PFSK-1 (cell line): Measurements from ENCODE around the gene GEMIN5.

Experiments used
- FOXP2 ChIP-seq: optimal IDR thresholded peaks from 2 replicates; pipeline ENCODE3; 2011; ENCODE audit warnings: borderline replicate concordance, control low read depth, inconsistent platforms; ENCODE audit not compliant: insufficient read depth; ENCODE audit errors: extremely low read length, extremely low read depth
- POLR2AphosphoS5 ChIP-seq: IDR thresholded peaks from 2 replicates; pipeline ENCODE4 v1.6.1; 2012; ENCODE audit warnings: low read depth, mild to moderate bottlenecking, control low read depth, low read length, moderate library complexity
- REST ChIP-seq, 2 experiments: IDR thresholded peaks; 2 replicates each; pipeline versions ENCODE4 v1.6.1 to v1.8.0; 2011 to 2012; ENCODE audit warnings: low read depth in 2 of 2, low read length in 2 of 2, control low read depth in 1 of 2, inconsistent platforms in 1 of 2, mild to moderate bottlenecking in 1 of 2, moderate library complexity in 1 of 2; ENCODE audit not compliant: insufficient read depth in 1 of 2
- SIN3A ChIP-seq: IDR thresholded peaks from 2 replicates; pipeline ENCODE4 v1.6.1; 2012; ENCODE audit warnings: mild to moderate bottlenecking, low read length, moderate library complexity, borderline replicate concordance; ENCODE audit not compliant: insufficient read depth
- TAF1 ChIP-seq: IDR thresholded peaks from 2 replicates; pipeline ENCODE4 v1.6.1; 2012; ENCODE audit warnings: low read length, control low read depth, borderline replicate concordance; ENCODE audit not compliant: insufficient read depth

GEMIN5 gene

DNA sequence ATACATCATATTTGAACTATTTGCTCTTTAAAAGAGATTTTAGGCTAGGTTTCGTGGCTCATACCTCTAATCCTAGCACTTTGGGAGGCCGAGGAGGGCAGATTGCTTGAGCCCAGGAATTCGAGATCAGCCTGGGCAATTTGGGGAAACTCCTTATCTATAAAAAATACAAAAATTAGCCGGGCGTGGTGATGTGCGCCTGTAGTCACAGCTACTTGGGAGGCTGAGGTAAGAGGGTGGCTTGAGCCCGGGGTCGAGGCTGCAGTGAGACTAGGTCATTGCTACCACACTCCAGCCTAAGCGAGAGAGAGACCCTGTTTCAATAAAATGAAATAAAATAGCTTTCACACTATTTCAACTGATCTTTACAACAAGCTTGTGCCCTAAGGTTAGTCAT is 2.4 kb upstream of the GEMIN5 start:
- TF ChIP-seq FOXP2, result no peak
- TF ChIP-seq POLR2AphosphoS5, result no peak
- TF ChIP-seq REST (IDR thresholded peaks at IDR 0.05; ENCODE audit: insufficient read depth in 1 of 2, low read depth in 2 of 2, low read length in 2 of 2), result no peak
- TF ChIP-seq SIN3A, result no peak
- no peak for TF ChIP-seq TAF1

DNA sequence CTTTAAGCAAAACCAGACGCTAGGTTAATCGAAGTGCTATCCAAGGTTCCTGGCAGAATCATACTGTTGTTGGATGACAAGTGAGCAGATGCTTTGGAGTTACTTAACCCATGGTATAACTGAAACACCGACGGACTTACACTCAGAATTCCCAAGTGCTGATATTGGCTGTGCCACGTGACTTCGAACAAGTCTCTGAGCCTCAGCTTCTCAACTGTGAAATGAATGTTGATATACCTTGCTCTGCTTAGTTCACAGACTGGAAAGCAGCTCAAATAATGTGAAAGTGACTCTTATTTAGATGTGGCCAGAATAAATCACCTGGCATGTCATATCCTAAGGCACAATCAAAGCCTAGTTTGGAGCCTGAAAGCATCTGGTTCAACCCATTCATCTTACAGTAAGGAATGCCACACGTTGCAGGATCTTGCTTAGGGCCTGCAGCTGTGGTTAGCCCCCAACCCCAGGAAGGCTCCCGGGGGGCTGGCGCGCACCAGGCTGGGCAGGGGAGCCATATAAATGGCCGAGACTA is 759 bp downstream of the GEMIN5 start:
- TF ChIP-seq FOXP2 (no peak), TAF1 (no peak), REST (IDR thresholded peaks at IDR 0.05; ENCODE audit: insufficient read depth in 1 of 2, low read depth in 2 of 2, low read length in 2 of 2) (no peak), SIN3A (no peak), POLR2AphosphoS5 (no peak)

- no peak for TF ChIP-seq TAF1
- TF ChIP-seq FOXP2, result no peak
- TF ChIP-seq POLR2AphosphoS5, result no peak
- TF ChIP-seq SIN3A, result no peak
- TF ChIP-seq REST (IDR thresholded peaks at IDR 0.05; ENCODE audit: insufficient read depth in 1 of 2, low read depth in 2 of 2, low read length in 2 of 2), result no peak
Measured at GRCh38 chr5:154934881-154935280, 3.1 kb downstream of the GEMIN5 start.

GRCh38 chr5:154933537-154933936 is 4.5 kb downstream of the GEMIN5 start:
- TF ChIP-seq POLR2AphosphoS5, result no peak
- no peak for TF ChIP-seq FOXP2
- no peak for TF ChIP-seq REST (IDR thresholded peaks at IDR 0.05; ENCODE audit: insufficient read depth in 1 of 2, low read depth in 2 of 2, low read length in 2 of 2)
- TF ChIP-seq SIN3A, result no peak
- TF ChIP-seq TAF1, result no peak
